T-cell (primary cell): ENCODE results near the gene CDCA8. TPM values are rescaled to one million over a fixed set of nuclear protein-coding genes. Genes with fewer than 3 reads are reported as not detected.
A peak's percentile ranks its signal among the peaks of the same experiment; 100 is the strongest.

Source experiments
- ATAC-seq, 4 experiments: fragments of 200-7000 bp in 3 of 4; fragments of 150-1000 bp in 1 of 4; cut with Tn5 transposase; replicated peaks in 1 of 4; 1 replicate in 3 of 4; 2 replicates in 1 of 4; pipeline ENCODE4 v1.10.0; 2021; ENCODE audit warnings: moderate library complexity in 3 of 4, mild to moderate bottlenecking in 2 of 4, moderate number of reproducible peaks in 1 of 4
- CTCF ChIA-PET, 2 donors: fragments of 300-600 bp; sonication (Branson Sonifier 250); formaldehyde crosslinking; loops; one replicate each; lab custom pipeline; 2022; ENCODE audit warnings: antibody characterized with exemption in 2 of 2; lab: Charles Lee
- POLR2A ChIA-PET, 2 donors: fragments of 300-600 bp; sonication (Branson Sonifier 250); formaldehyde crosslinking; loops; one replicate each; lab custom pipeline; 2022; ENCODE audit warnings: antibody characterized with exemption in 2 of 2; lab: Charles Lee
- DNase-seq, 35 experiments: peaks; one replicate each; pipeline versions ENCODE4 v3.0.0 to v3.0.0-alpha.2; 2013 to 2023
- H3K27ac ChIP-seq: one replicate; pipeline ENCODE4 v1.5.1; 2013; ENCODE audit warnings: low read length
- H3K27me3 ChIP-seq, 2 experiments: replicated peaks in 1 of 2; 1 replicate in 1 of 2; 2 replicates in 1 of 2; pipeline versions ENCODE4 v1.6.1 to v1.7.0; 2013; ENCODE audit warnings: low read length in 1 of 2, mixed read lengths in 1 of 2; ENCODE audit not compliant: control insufficient read depth in 2 of 2, insufficient read depth in 2 of 2; ENCODE audit errors: extremely low read depth in 1 of 2
- H3K36me3 ChIP-seq, 2 donors: 1 replicate in 1 of 2; 2 replicates in 1 of 2; pipeline versions ENCODE4 v1.6.1 to v1.7.0; 2013; ENCODE audit warnings: low read length in 1 of 2; ENCODE audit not compliant: control insufficient read depth in 2 of 2, insufficient read depth in 1 of 2; ENCODE audit errors: extremely low read depth in 1 of 2
- H3K4me1 ChIP-seq, 2 experiments: 1 replicate in 1 of 2; 2 replicates in 1 of 2; pipeline versions ENCODE4 v1.6.1 to v1.7.0; 2013; ENCODE audit warnings: low read length in 2 of 2, mixed read lengths in 1 of 2; ENCODE audit not compliant: insufficient read depth in 2 of 2, control insufficient read depth in 1 of 2; ENCODE audit errors: extremely low read depth in 1 of 2
- H3K4me3 ChIP-seq, 2 donors: 1 replicate in 1 of 2; 2 replicates in 1 of 2; pipeline versions ENCODE4 v1.5.1 to v1.7.0; 2013; ENCODE audit warnings: mild to moderate bottlenecking in 2 of 2, low read length in 1 of 2, moderate library complexity in 1 of 2; ENCODE audit not compliant: control insufficient read depth in 1 of 2; ENCODE audit errors: extremely low read depth in 1 of 2
- H3K9me3 ChIP-seq: 2 replicates; pipeline ENCODE4 v1.7.0; 2013
- H3K27ac Mint-ChIP-seq, 2 donors: one replicate each; pipeline ENCODE4 v1.8.0; 2020 to 2021; ENCODE audit warnings: mild to moderate bottlenecking in 2 of 2, mixed read lengths in 2 of 2
- H3K27me3 Mint-ChIP-seq, 2 donors: one replicate each; pipeline ENCODE4 v1.8.0; 2021 to 2022; ENCODE audit warnings: mixed read lengths in 2 of 2
- H3K36me3 Mint-ChIP-seq: one replicate; pipeline ENCODE4 v1.8.0; 2021; ENCODE audit warnings: mixed read lengths
- H3K4me1 Mint-ChIP-seq, 3 donors: one replicate each; pipeline ENCODE4 v1.8.0; 2020 to 2022; ENCODE audit warnings: mixed read lengths in 3 of 3, mild to moderate bottlenecking in 1 of 3
- H3K4me3 Mint-ChIP-seq, 3 donors: one replicate each; pipeline ENCODE4 v1.8.0; 2020 to 2022; ENCODE audit warnings: mild to moderate bottlenecking in 3 of 3, mixed read lengths in 3 of 3, moderate library complexity in 3 of 3
- H3K9me3 Mint-ChIP-seq, 3 donors: one replicate each; pipeline ENCODE4 v1.8.0; 2020 to 2022; ENCODE audit warnings: mixed read lengths in 3 of 3
- WGBS: methylation state at CpG from one replicate; pipeline ENCODE4 v1.1.5; 2013; ENCODE audit warnings: missing lambda C conversion rate; ENCODE audit not compliant: insufficient coverage; 5-methylcytosine and 5-hydroxymethylcytosine counted together
- total RNA-seq, 35 experiments: library from RNA in 6 of 35; stranded (reverse) in 6 of 35; fragments of 120-200 nt in 1 of 35; gene quantifications; one replicate each; pipeline versions ENCODE4 v1.2.1 to v1.2.4 and lab custom pipeline; 2013 to 2026

Gene CDCA8
- total RNA-seq, 5 donors from 2014 or later (not counting 1 experiment from before 2014, with no cell fraction given), result 0.84 to 1.8 (median 1.3) TPM

GRCh38 chr1:37741662-37742061 lies 49.3 kb downstream of the CDCA8 start:
- POLR2A ChIA-PET, result interaction anchor here in 1 of 2 donors (0.7 kb wide), 1 partner anchor 223 kb away, joined by 7 read pairs; no protein-coding TSS in a partner anchor
- Mint-ChIP-seq H3K4me1 (no peaks in the 10 kb centered on the region), H3K27me3 (peaks cover 31 to 38% of the 10 kb centered on the region in 2 donors), H3K4me3 (no peak overlapping the region), H3K36me3 (no peaks in the 10 kb centered on the region), H3K9me3 (peaks cover 1 to 8% (median 1%) of the 10 kb centered on the region in 3 donors), H3K27ac (no peak overlapping the region)
- Histone ChIP-seq H3K4me1 (no peaks in the 10 kb centered on the region), H3K36me3 (no peaks in the 10 kb centered on the region), H3K27ac (no peak overlapping the region), H3K27me3 (peaks cover 0 to 14% of the 10 kb centered on the region in 2 experiments), H3K9me3 (no peaks in the 10 kb centered on the region), H3K4me3 (no peak overlapping the region)
- CTCF ChIA-PET, result no interaction called here
- no peak for ATAC-seq
- DNase-seq, result no peak
- WGBS, result 42% methylated on average over 5 of the region's 6 CpGs

GRCh38 chr1:37746806-37747205 lies 54.5 kb downstream of the CDCA8 start:
- Mint-ChIP-seq H3K4me1 (peaks cover 0 to 1% (median under 1%) of the 10 kb centered on the region in 3 donors), H3K27ac (no peak overlapping the region), H3K9me3 (peaks cover 2 to 4% (median 4%) of the 10 kb centered on the region in 3 donors), H3K36me3 (no peaks in the 10 kb centered on the region), H3K27me3 (peaks cover 34 to 42% of the 10 kb centered on the region in 2 donors), H3K4me3 (no peak overlapping the region)
- ChIA-PET POLR2A (no interaction called here), CTCF (no interaction called here)
- Histone ChIP-seq H3K9me3 (no peaks in the 10 kb centered on the region), H3K4me1 (no peaks in the 10 kb centered on the region), H3K4me3 (no peak overlapping the region), H3K36me3 (no peaks in the 10 kb centered on the region), H3K27me3 (peaks cover 4 to 21% of the 10 kb centered on the region in 2 experiments), H3K27ac (no peak overlapping the region)
- WGBS, result 88% methylated on average over 1 of the region's 3 CpGs
- ATAC-seq, result no peak
- DNase-seq, result no peak

GRCh38 chr1:37748565-37748964 lies 56.2 kb downstream of the CDCA8 start:
- no peak overlapping the region for H3K27ac ChIP-seq
- Mint-ChIP-seq H3K4me1 (peaks cover 5 to 12% (median 8%) of the 10 kb centered on the region in 3 donors), H3K9me3 (peaks cover 2 to 4% (median 4%) of the 10 kb centered on the region in 3 donors), H3K27me3 (peaks cover 42 to 43% of the 10 kb centered on the region in 2 donors), H3K4me3 (no peak overlapping the region), H3K36me3 (no peaks in the 10 kb centered on the region), H3K27ac (no peak overlapping the region)
- no peaks in the 10 kb centered on the region for H3K9me3 ChIP-seq
- peaks cover 0 to 6% of the 10 kb centered on the region in 2 experiments for H3K4me1 ChIP-seq
- DNase-seq (no peak), ATAC-seq (no peak)
- ChIA-PET CTCF (no interaction called here), POLR2A (no interaction called here)
- H3K36me3 ChIP-seq, result no peaks in the 10 kb centered on the region
- H3K4me3 ChIP-seq, result no peak overlapping the region
- H3K27me3 ChIP-seq, result peaks cover 11 to 32% of the 10 kb centered on the region in 2 experiments
- WGBS, result no CpG with 5 or more reads among the region's 1 CpG

- no peak for DNase-seq
- CTCF ChIA-PET, result no interaction called here
- peaks cover 44 to 57% of the 10 kb centered on the region in 2 donors for H3K27me3 Mint-ChIP-seq
- H3K9me3 Mint-ChIP-seq, result no peaks in the 10 kb centered on the region
- POLR2A ChIA-PET, result no interaction called here
- Histone ChIP-seq H3K4me1 (peaks cover 0 to 8% of the 10 kb centered on the region in 2 experiments), H3K27me3 (peaks cover 25 to 57% of the 10 kb centered on the region in 2 experiments), H3K27ac (no peak overlapping the region), H3K36me3 (no peaks in the 10 kb centered on the region), H3K4me3 (peak overlapping the region in 1 of 2 donors; percentile 32), H3K9me3 (no peaks in the 10 kb centered on the region)
- H3K27ac Mint-ChIP-seq, result no peak overlapping the region
- WGBS, result 0% methylated on average over 3 of the region's 11 CpGs
- H3K4me1 Mint-ChIP-seq, result peaks cover 7 to 14% (median 10%) of the 10 kb centered on the region in 3 donors
- H3K4me3 Mint-ChIP-seq, result peak overlapping the region; percentile 53 to 78 (median 64)
- H3K36me3 Mint-ChIP-seq, result no peaks in the 10 kb centered on the region
- ATAC-seq, result no peak
Observed at GRCh38 chr1:37752213-37752582, 59.9 kb downstream of the CDCA8 start.

- Mint-ChIP-seq H3K27ac (no peak overlapping the region), H3K27me3 (peaks cover 44 to 55% of the 10 kb centered on the region in 2 donors), H3K4me3 (peak overlapping the region; percentile 54 to 78 (median 69)), H3K36me3 (no peaks in the 10 kb centered on the region), H3K9me3 (no peaks in the 10 kb centered on the region), H3K4me1 (peaks cover 7 to 14% (median 10%) of the 10 kb centered on the region in 3 donors)
- Histone ChIP-seq H3K27me3 (peaks cover 25 to 59% of the 10 kb centered on the region in 2 experiments), H3K27ac (no peak overlapping the region), H3K9me3 (no peaks in the 10 kb centered on the region), H3K4me3 (peak overlapping the region in 1 of 2 donors; percentile 44), H3K36me3 (no peaks in the 10 kb centered on the region), H3K4me1 (peaks cover 0 to 8% of the 10 kb centered on the region in 2 experiments)
- DNase-seq (peak in 1 of 35 experiments; percentile 7), ATAC-seq (peak; percentile 22 to 49 (median 44))
- ChIA-PET CTCF (no interaction called here), POLR2A (no interaction called here)
- 1% methylated on average over 87 of the region's 105 CpGs for WGBS
Observed at GRCh38 chr1:37752583-37753471, 60.5 kb downstream of the CDCA8 start.

- peaks cover 41 to 52% of the 10 kb centered on the region in 2 donors for H3K27me3 Mint-ChIP-seq
- ATAC-seq, result no peak
- Histone ChIP-seq H3K27me3 (peaks cover 24 to 60% of the 10 kb centered on the region in 2 experiments), H3K36me3 (no peaks in the 10 kb centered on the region), H3K4me1 (peaks cover 0 to 8% of the 10 kb centered on the region in 2 experiments), H3K27ac (no peak overlapping the region), H3K4me3 (no peak overlapping the region), H3K9me3 (no peaks in the 10 kb centered on the region)
- WGBS, result 5% methylated on average over 35 of the region's 52 CpGs
- no peaks in the 10 kb centered on the region for H3K9me3 Mint-ChIP-seq
- H3K4me1 Mint-ChIP-seq, result peaks cover 7 to 14% (median 10%) of the 10 kb centered on the region in 3 donors
- ChIA-PET CTCF (no interaction called here), POLR2A (no interaction called here)
- DNase-seq, result no peak
- peak overlapping the region; percentile 54 to 69 (median 61) for H3K4me3 Mint-ChIP-seq
- no peak overlapping the region for H3K27ac Mint-ChIP-seq
- no peaks in the 10 kb centered on the region for H3K36me3 Mint-ChIP-seq
Observed at GRCh38 chr1:37753473-37754321, 61.4 kb downstream of the CDCA8 start.
